HEK293T (cell line): ENCODE results near the gene RAB8B.

Source experiments
- BHLHE40 ChIP-seq: fragments of 450-650 bp; IDR thresholded peaks from 2 replicates; pipeline ENCODE4 v1.6.1; 2016; ENCODE audit warnings: mild to moderate bottlenecking, moderate library complexity, borderline replicate concordance
- ELF4 ChIP-seq: fragments of 450-650 bp; IDR thresholded peaks from 2 replicates; pipeline ENCODE4 v1.6.1; 2017; ENCODE audit warnings: antibody characterized with exemption
- FOXK2 ChIP-seq: fragments of 450-650 bp; IDR thresholded peaks from 2 replicates; pipeline ENCODE4 v1.6.1; 2016; ENCODE audit warnings: mild to moderate bottlenecking
- FOXM1 ChIP-seq: fragments of 450-650 bp; IDR thresholded peaks from 2 replicates; pipeline ENCODE4 v1.6.1; 2017; ENCODE audit warnings: mild to moderate bottlenecking, borderline replicate concordance
- HDGF ChIP-seq: fragments of 450-650 bp; IDR thresholded peaks from 2 replicates; pipeline ENCODE4 v1.6.1; 2017; ENCODE audit warnings: antibody characterized with exemption, borderline replicate concordance
- L3MBTL2 ChIP-seq: fragments of 450-650 bp; conservative IDR thresholded peaks from 2 replicates; pipeline ENCODE4 v1.6.1; 2016; ENCODE audit warnings: mild to moderate bottlenecking
- LEF1 ChIP-seq: fragments of 450-650 bp; IDR thresholded peaks from 2 replicates; pipeline ENCODE4 v1.6.1; 2017; ENCODE audit warnings: mild to moderate bottlenecking, borderline replicate concordance
- SP1 ChIP-seq: fragments of 450-650 bp; IDR thresholded peaks from 2 replicates; pipeline ENCODE4 v1.6.1; 2017
- SUZ12 ChIP-seq: fragments of 450-650 bp; IDR thresholded peaks from 2 replicates; pipeline ENCODE4 v1.6.1; 2016; ENCODE audit warnings: mild to moderate bottlenecking
- TARDBP ChIP-seq: fragments of 450-650 bp; IDR thresholded peaks from 2 replicates; pipeline ENCODE4 v1.6.1; 2016
- ZNF384 ChIP-seq: fragments of 450-650 bp; IDR thresholded peaks from 2 replicates; pipeline ENCODE4 v1.6.1; 2016
- TF ChIP-seq, protein P1 (sequence below): fragments of 450-650 bp; IDR thresholded peaks from 2 replicates; pipeline ENCODE4 v1.6.1; 2016

DNA sequence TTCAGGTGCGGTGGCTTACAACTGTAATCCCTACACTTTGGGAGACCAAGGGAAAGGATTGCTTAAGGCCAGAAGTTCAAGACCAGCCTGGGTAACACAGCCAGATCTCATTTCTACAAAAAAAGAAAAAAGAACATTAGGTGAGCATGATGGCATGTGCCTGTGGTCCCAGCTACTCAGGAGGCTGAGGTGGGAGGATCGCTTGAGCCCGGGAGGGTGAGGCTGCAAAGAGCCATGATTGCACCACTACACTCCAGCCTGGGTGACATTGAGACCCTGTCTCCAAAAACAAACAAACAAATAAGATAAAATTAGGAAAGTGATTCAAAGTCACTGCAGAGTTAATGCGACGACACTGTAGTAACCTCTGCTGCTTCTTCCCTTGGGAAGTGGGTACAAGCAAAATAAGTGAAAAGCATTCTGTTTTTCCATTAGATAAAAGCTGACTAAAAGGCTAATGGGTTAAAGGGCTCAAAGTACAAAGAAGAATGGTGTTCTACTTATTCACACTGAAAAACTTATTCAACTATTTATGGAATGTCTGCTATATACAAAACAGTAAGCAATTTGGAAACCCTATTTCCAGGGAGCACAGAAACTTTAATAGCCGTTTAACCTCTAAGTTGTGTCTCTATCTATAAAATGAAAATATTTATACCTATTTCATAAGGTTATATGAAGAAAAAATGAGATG, 24.1 kb upstream of the RAB8B start:
- TF ChIP-seq BHLHE40 (no peak), FOXM1 (no peak), TARDBP (no peak), ELF4 (no peak), SP1 (no peak), FOXK2 (no peak), SUZ12 (no peak), HDGF (no peak), L3MBTL2 (no peak), LEF1 (no peak), ZNF384 (no peak)
- TF ChIP-seq, protein P1, sequence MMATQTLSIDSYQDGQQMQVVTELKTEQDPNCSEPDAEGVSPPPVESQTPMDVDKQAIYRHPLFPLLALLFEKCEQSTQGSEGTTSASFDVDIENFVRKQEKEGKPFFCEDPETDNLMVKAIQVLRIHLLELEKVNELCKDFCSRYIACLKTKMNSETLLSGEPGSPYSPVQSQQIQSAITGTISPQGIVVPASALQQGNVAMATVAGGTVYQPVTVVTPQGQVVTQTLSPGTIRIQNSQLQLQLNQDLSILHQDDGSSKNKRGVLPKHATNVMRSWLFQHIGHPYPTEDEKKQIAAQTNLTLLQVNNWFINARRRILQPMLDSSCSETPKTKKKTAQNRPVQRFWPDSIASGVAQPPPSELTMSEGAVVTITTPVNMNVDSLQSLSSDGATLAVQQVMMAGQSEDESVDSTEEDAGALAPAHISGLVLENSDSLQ: no peak
